ENCODE results near the gene ESF1.

DNA sequence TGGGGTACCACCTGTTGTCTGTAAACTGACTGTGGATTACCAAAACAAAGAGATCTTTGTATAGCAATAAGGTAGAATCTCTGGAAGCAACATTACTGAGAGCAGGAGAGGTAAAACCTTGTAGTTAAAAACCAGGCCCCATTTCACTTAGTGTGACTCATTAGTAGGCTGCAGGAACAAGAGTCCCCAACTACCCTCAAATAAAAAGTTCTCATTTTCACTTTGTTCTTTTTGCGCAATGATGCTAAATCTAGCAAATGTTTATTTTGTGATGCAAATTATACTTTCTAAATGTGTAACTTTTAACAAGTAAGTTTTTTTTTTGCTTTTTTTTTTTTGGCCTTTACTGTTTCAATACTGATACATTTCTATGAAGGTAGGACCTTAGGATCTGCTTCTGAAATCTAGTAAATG is 67.1 kb downstream of the ESF1 start:
- TF ChIP-seq, protein P1, sequence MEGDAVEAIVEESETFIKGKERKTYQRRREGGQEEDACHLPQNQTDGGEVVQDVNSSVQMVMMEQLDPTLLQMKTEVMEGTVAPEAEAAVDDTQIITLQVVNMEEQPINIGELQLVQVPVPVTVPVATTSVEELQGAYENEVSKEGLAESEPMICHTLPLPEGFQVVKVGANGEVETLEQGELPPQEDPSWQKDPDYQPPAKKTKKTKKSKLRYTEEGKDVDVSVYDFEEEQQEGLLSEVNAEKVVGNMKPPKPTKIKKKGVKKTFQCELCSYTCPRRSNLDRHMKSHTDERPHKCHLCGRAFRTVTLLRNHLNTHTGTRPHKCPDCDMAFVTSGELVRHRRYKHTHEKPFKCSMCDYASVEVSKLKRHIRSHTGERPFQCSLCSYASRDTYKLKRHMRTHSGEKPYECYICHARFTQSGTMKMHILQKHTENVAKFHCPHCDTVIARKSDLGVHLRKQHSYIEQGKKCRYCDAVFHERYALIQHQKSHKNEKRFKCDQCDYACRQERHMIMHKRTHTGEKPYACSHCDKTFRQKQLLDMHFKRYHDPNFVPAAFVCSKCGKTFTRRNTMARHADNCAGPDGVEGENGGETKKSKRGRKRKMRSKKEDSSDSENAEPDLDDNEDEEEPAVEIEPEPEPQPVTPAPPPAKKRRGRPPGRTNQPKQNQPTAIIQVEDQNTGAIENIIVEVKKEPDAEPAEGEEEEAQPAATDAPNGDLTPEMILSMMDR (IDR thresholded peaks at IDR 0.05) = no peak
- no peak for TF ChIP-seq ZFX (IDR thresholded peaks at IDR 0.05; ENCODE audit: borderline replicate concordance)
